MM.1S (cell line): ENCODE data around the gene ERICH6B.

Experiments
- DNase-seq: peaks from one replicate; pipeline ENCODE4 v3.0.0-alpha.2; 2015
- H2AFZ ChIP-seq: fragments of 300-600 bp; sonication (generic); 2 replicates; pipeline ENCODE4 v1.6.0; 2016; ENCODE audit warnings: antibody characterized with exemption, low read length
- H3F3A ChIP-seq: fragments of 300-600 bp; sonication (generic); 2 replicates; pipeline ENCODE4 v1.6.1; 2016; ENCODE audit warnings: mild to moderate bottlenecking, antibody characterized with exemption, low read length, moderate library complexity, mixed read lengths; ENCODE audit not compliant: insufficient read depth
- H3K27ac ChIP-seq: fragments of 300-600 bp; sonication (generic); 2 replicates; pipeline ENCODE4 v1.5.1; 2016; ENCODE audit warnings: mild to moderate bottlenecking, low read length
- H3K27me3 ChIP-seq: fragments of 300-600 bp; sonication (generic); replicated peaks from 2 replicates; pipeline ENCODE4 v1.6.0; 2016; ENCODE audit warnings: low read length; ENCODE audit not compliant: insufficient read depth
- H3K36me3 ChIP-seq: fragments of 300-600 bp; sonication (generic); replicated peaks from 2 replicates; pipeline ENCODE4 v1.6.1; 2016; ENCODE audit warnings: mild to moderate bottlenecking, low read length, mixed read lengths; ENCODE audit not compliant: insufficient read depth
- H3K4me1 ChIP-seq: fragments of 300-600 bp; sonication (generic); 2 replicates; pipeline ENCODE4 v1.6.1; 2016; ENCODE audit warnings: low read length, mixed read lengths
- H3K4me2 ChIP-seq: fragments of 300-600 bp; sonication (generic); 2 replicates; pipeline ENCODE4 v1.6.0; 2016; ENCODE audit warnings: low read depth, low read length
- H3K4me3 ChIP-seq: fragments of 300-600 bp; sonication (generic); 2 replicates; pipeline ENCODE4 v1.5.1; 2016; ENCODE audit warnings: low read length, mixed read lengths
- H3K79me2 ChIP-seq: fragments of 300-600 bp; sonication (generic); 2 replicates; pipeline ENCODE4 v1.6.1; 2016; ENCODE audit warnings: mixed run types, low read length, mixed read lengths
- H3K9ac ChIP-seq: fragments of 300-600 bp; sonication (generic); 2 replicates; pipeline ENCODE4 v1.6.1; 2016; ENCODE audit warnings: low read length, mixed read lengths
- H3K9me2 ChIP-seq: fragments of 300-600 bp; sonication (generic); replicated peaks from 2 replicates; pipeline ENCODE4 v1.6.1; 2016; ENCODE audit warnings: mild to moderate bottlenecking, low read length, mixed read lengths; ENCODE audit not compliant: insufficient read depth
- H3K9me3 ChIP-seq: fragments of 300-600 bp; sonication (generic); replicated peaks from 2 replicates; pipeline ENCODE4 v1.6.1; 2016; ENCODE audit warnings: mild to moderate bottlenecking, low read length, mixed read lengths; ENCODE audit not compliant: insufficient read depth
- H4K20me1 ChIP-seq: fragments of 300-600 bp; sonication (generic); 2 replicates; pipeline ENCODE4 v1.6.1; 2016; ENCODE audit warnings: mild to moderate bottlenecking, low read length, moderate library complexity, mixed read lengths; ENCODE audit not compliant: insufficient read depth
- CTCF ChIP-seq: fragments of 300-600 bp; sonication (generic); IDR thresholded peaks from 2 replicates; pipeline ENCODE4 v1.5.1; 2016; ENCODE audit warnings: antibody characterized with exemption, low read length, mixed read lengths
- EZH2 ChIP-seq: fragments of 300-600 bp; sonication (generic); optimal IDR thresholded peaks from 2 replicates; pipeline ENCODE3; 2017; ENCODE audit warnings: low read depth, mild to moderate bottlenecking, antibody characterized with exemption, low read length, mixed read lengths
- EZH2phosphoT487 ChIP-seq: fragments of 300-600 bp; sonication (generic); IDR thresholded peaks from 2 replicates; pipeline ENCODE4 v1.6.1; 2018; ENCODE audit warnings: antibody characterized with exemption, low read length

ERICH6B gene

GRCh38 chr13:45621950-45622349, 6.4 kb upstream of the ERICH6B start:
- H3K9me3 ChIP-seq, result no peaks in the 10 kb centered on the region
- H3K9me2 ChIP-seq, result no peaks in the 10 kb centered on the region
- no peak overlapping the region for H2AFZ ChIP-seq
- H3K27ac ChIP-seq, result no peak overlapping the region
- H3K9ac ChIP-seq, result no peak overlapping the region
- H3K4me2 ChIP-seq, result no peak overlapping the region
- no peaks in the 10 kb centered on the region for H3K79me2 ChIP-seq
- no peak for DNase-seq
- H4K20me1 ChIP-seq, result no peaks in the 10 kb centered on the region
- TF ChIP-seq CTCF, result no peak
- no peak for TF ChIP-seq EZH2
- no peak for TF ChIP-seq EZH2phosphoT487
- no peaks in the 10 kb centered on the region for H3K27me3 ChIP-seq
- no peak overlapping the region for H3K4me3 ChIP-seq
- no peaks in the 10 kb centered on the region for H3K36me3 ChIP-seq
- no peaks in the 10 kb centered on the region for H3K4me1 ChIP-seq
- no peaks in the 10 kb centered on the region for H3F3A ChIP-seq

GRCh38 chr13:45607931-45608330, 7.6 kb downstream of the ERICH6B start:
- TF ChIP-seq CTCF (no peak), EZH2 (no peak), EZH2phosphoT487 (no peak)
- Histone ChIP-seq H3K4me3 (no peak overlapping the region), H3K4me1 (no peaks in the 10 kb centered on the region), H3F3A (no peaks in the 10 kb centered on the region), H3K27ac (no peak overlapping the region), H4K20me1 (no peaks in the 10 kb centered on the region), H3K79me2 (no peaks in the 10 kb centered on the region), H3K9me2 (no peaks in the 10 kb centered on the region), H3K9ac (no peak overlapping the region), H3K4me2 (no peak overlapping the region), H2AFZ (no peak overlapping the region), H3K27me3 (no peaks in the 10 kb centered on the region), H3K9me3 (no peaks in the 10 kb centered on the region), H3K36me3 (no peaks in the 10 kb centered on the region)
- no peak for DNase-seq

- DNase-seq, result no peak
- Histone ChIP-seq H3K27ac (no peak overlapping the region), H3K9ac (no peak overlapping the region), H3K9me3 (no peaks in the 10 kb centered on the region), H4K20me1 (no peaks in the 10 kb centered on the region), H2AFZ (no peak overlapping the region), H3K4me1 (no peaks in the 10 kb centered on the region), H3F3A (no peaks in the 10 kb centered on the region), H3K27me3 (no peaks in the 10 kb centered on the region), H3K4me3 (no peak overlapping the region), H3K4me2 (no peak overlapping the region), H3K79me2 (no peaks in the 10 kb centered on the region), H3K36me3 (no peaks in the 10 kb centered on the region), H3K9me2 (no peaks in the 10 kb centered on the region)
- TF ChIP-seq CTCF (no peak), EZH2 (no peak), EZH2phosphoT487 (no peak)
Observed at GRCh38 chr13:45604892-45605291, 10.6 kb downstream of the ERICH6B start.
